Peyer's patch (tissue), 4 donors: ENCODE results near the gene AP5S1.

Source experiments
- POLR2A ChIP-seq, 2 donors: fragments of 450-650 bp; IDR thresholded peaks; one replicate each; pipeline ENCODE4 v1.5.1; 2017; ENCODE audit warnings: antibody characterized with exemption in 2 of 2, mild to moderate bottlenecking in 2 of 2, moderate library complexity in 2 of 2
- TF ChIP-seq, protein P1 (sequence below), 6 experiments: fragments of 450-650 bp in 4 of 6; fragments of 200-600 bp in 2 of 6; sonication (generic) in 1 of 6; IDR thresholded peaks; one replicate each; pipeline ENCODE4 v1.5.1; 2017 to 2019; ENCODE audit warnings: antibody characterized with exemption in 6 of 6, mild to moderate bottlenecking in 3 of 6, moderate library complexity in 1 of 6

DNA sequence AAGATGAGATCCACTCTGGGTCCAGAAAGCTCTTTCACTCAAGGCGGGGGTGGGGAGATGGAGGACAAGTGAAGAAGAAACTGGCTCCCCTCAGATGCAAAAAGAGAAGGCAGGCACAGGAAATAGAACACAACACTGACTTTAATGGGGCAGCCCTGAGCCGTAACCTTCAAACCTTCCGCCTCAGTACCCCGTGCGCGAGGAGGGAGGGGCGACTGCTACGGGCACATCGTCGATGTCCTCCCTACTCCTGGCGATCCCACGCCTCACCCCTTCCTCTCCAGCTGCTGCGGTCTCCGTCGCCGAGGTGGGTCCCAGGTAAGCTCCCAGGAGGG is 43.0 kb upstream of the AP5S1 start:
- TF ChIP-seq, protein P1, sequence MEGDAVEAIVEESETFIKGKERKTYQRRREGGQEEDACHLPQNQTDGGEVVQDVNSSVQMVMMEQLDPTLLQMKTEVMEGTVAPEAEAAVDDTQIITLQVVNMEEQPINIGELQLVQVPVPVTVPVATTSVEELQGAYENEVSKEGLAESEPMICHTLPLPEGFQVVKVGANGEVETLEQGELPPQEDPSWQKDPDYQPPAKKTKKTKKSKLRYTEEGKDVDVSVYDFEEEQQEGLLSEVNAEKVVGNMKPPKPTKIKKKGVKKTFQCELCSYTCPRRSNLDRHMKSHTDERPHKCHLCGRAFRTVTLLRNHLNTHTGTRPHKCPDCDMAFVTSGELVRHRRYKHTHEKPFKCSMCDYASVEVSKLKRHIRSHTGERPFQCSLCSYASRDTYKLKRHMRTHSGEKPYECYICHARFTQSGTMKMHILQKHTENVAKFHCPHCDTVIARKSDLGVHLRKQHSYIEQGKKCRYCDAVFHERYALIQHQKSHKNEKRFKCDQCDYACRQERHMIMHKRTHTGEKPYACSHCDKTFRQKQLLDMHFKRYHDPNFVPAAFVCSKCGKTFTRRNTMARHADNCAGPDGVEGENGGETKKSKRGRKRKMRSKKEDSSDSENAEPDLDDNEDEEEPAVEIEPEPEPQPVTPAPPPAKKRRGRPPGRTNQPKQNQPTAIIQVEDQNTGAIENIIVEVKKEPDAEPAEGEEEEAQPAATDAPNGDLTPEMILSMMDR (IDR thresholded peaks at IDR 0.05), result no peak
- no peak for TF ChIP-seq POLR2A (IDR thresholded peaks at IDR 0.05)
